GM19025 (cell line): ENCODE data around the gene MPP3.
"Not testable (repeated sequence)": the region's sequence is repeated elsewhere in the genome, so short reads cannot be mapped to it uniquely, and the experiment has no call there.

Experiments used
- ATAC-seq: cut with Tn5 transposase; IDR thresholded peaks from one replicate; pipeline ENCODE4 v1.9.1; 2021; ENCODE audit warnings: mild to moderate bottlenecking, low read depth, moderate library complexity; ENCODE audit not compliant: unreplicated experiment

Gene MPP3

DNA sequence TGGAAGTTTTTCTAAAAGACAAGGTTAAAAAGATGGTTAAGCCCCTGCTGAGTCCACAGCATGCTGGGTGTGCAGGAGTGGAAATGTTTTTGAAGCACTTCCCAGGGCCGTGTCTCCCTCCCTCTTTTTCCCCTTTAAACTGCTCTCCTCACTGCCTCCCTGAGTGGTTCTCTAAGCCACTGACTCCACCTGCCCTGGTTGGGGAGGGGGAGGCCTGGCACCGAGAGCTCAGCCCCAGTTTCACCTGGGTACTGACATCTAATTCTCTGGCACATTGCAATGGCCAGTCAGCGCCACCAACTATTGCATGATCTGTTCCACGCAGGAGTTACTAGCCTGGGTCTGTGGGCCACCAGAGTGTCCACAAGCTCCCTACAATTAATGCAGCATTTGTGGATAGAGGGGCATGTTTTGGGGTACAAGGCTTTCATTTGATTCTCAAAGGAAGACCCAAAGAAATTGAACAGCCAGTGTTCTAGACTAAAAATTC, 22.7 kb downstream of the MPP3 start:
- ATAC-seq, result no peak

DNA sequence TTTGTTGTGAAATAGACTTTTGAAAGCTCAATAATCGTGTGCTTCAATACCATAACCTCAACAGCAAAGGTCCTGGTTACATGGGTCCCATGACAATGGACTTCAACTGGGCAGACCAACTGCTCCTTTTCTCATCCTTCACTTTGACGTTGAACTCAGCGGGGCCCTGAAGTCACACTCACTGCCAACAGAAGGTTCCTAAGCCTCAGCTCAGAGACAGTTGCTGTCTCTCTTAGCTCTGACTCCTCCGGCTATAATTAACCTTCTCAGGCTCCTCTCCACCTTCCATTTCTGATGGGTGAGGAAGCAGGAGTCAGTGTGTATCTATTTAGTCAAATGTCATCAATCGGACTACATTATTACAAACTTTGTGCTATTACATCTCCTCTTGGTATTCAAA, 23.8 kb downstream of the MPP3 start:
- no peak for ATAC-seq

DNA sequence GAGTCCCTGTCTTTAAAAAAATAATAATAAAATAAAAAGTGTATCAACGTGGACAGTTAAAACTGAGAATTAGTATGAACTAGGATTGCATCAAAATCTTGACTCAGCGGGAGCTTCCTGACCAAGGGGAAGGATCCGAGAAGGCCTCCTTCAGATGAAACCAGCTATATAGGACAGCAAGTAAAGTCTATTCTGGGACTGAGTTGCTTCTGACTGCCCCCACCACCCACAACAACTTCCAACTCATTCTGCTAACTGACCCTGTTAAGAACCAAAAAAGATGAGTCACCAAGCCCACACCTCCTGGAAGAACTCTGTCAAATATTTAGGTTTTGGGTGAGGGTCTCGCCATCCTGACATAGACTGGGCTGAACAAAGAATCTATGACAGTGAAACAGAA, 24.9 kb downstream of the MPP3 start:
- no peak for ATAC-seq

DNA sequence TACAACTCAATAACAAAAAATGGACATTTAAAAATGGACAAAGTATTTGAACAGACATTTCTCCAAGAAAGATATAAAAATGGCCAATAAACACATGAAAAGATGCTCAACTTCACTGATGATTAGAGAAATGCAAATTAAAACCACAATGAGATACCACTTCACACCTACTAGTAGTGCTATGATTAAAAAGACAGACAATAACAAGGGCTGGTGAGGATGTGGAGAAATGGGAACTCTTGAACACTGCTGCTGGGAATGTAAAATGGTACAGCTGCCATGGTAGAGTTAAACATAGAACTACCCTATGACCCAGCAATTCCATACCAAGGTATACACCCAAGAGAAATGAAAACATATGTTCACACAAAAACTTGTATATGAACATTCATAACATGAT, 27.8 kb downstream of the MPP3 start:
- no peak for ATAC-seq

DNA sequence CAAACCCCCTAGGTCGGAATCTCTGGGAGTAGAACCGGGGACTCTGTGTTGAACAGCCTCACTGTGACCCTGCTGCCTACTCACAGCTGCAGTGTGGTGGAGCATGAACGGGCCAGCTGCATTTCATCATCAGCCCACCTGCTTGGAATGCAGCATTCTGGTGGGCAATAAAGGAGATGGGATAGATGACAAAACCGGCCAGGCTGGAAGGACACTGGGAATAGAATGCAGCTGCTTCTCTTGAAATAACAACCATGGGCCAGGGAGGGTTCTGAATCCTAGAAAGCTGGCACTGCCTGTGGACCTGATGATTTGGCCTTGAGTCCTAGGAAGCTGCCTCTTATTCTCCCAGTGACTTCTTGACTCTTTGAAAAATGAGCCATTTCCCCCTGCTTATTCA, 29.2 kb downstream of the MPP3 start:
- no peak for ATAC-seq

DNA sequence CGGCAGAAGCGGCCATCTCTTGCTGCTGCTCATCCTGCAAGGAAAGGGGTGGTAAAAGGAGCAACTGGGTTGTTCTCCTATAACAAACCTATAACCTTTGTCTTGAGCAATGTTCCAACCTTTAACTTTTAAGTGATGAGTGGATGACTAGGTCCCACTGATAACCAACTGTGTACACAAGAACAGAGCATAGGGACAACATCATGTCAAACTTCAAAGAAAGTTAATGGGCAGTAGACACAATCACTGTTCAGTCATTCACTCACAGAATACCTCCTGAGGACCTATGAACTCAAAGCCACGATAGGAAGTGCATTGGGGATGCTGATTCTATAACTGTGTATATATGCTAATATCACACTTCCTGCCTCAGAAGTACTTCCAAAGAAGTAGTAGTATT, 31.1 kb downstream of the MPP3 start:
- no peak for ATAC-seq

DNA sequence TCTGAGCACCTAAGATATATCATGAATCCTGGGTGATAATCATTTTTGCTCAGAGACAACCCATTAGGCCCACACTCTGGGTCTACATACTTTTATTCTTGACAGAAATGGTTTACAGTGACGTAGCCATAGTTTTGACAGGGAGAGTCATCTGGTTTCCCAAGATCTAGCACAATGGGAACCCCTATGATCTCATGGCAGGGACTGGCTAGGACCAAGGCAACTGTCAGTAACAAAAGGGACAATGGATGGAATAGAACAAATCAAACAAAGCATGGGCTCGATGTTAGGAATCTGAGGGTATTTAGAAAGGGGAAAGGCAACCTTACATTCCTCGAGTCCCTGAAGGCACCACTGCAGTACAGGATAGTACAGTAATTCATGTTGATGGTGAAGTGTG, 32.2 kb downstream of the MPP3 start:
- ATAC-seq, result no peak

DNA sequence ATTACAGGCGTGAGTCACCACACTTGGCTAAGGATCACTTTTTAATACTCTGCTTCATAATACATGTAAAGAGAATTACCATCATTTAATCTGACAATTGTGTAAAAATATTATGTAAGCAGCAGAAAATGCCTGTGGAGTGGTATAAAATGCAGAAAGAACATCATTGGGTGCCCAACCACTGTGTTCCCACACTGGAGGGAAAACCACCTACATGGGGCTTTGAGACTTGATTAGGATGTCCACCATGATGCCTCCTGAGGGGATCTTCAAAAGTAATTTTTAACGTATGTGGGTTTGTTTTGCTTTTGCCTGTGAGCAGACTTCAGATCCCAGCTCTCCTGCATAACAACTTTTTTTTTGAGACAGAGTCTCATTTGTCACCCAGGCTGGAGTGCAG, 33.9 kb downstream of the MPP3 start:
- ATAC-seq, result no peak

DNA sequence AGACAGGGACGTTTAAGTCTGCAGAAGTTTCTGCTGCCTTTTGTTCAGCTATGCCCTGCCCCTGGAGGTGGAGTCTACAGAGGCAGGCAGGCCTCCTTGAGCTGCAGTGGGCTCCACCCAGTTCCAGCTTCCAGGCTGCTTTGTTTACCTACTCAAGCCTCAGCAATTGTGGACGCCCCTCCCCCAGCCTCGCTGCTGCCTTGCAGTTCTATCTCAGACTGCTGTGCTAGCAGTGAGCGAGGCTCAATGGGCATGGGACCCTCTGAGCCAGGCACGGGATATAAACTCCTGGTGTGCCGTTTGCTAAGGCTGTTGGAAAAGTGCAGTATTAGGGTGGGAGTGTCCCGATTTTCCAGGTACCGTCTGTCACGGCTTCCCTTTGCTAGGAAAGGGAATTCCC, 34.9 kb downstream of the MPP3 start:
- not testable (repeated sequence) for ATAC-seq

DNA sequence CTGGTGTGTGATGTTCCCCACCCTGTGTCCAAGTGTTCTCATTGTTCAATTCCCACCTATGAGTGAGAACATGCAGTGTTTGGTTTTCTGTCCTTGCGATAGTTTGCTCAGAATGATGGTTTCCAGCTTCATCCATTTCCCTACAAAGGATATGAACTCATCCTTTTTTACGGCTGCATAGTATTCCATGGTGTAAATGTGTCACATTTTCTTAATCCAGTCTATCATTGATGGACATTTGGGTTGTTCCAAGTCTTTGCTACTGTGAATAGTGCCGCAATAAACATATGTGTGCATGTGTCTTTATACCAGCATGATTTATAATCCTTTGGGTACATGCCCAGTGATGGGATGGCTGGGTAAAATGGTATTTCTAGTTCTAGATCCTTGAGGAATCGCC, 40.3 kb downstream of the MPP3 start:
- not testable (repeated sequence) for ATAC-seq

DNA sequence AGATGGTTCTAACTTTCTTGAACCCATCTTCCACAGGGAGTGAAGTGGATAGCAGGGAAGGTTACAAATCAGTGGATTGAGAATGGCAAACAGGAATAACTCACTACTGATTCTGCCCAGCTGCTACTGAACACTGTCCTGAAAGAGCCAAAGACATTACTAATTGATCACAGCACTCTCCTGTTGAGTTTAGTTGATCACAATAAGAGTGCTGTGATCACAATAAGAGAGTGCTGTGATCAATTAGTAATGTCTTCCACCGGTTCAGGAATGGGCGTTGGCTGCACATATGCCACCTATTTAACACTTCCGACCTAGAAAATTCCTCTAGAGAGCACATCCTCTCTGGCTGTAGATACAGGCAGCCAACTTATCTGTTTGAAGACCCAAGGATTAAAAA, 41.4 kb downstream of the MPP3 start:
- ATAC-seq, result no peak

DNA sequence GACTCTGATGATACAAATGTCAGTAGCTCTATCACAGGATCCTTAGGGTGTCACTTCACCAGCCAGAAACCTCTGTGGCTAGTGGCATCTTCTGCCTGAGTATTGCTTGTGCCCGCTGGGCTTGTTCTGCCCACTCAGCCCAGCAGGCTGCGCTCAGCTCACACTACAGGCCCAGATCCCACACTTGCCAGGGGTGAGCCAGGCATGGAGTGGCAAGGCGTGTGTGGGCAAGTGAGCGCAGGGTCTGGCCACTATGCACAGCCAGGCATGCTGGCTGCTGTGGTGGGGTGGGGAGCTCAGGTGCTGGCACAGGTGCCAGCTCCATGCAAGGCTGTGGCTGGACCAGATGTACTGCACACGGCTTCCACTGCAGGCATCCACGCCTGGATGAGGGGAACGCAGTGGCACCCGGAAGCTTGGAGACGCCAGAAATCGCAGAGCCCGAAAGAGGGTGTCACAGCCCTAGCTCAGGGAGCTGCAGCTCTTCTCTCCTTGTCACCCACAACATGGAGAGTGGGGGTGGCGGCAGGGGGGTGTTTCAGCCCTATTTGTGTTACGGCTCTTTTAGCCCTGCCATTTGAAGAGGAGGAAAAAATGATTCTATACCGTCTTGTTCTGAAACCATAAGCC, 42.5 kb downstream of the MPP3 start:
- ATAC-seq, result no peak

DNA sequence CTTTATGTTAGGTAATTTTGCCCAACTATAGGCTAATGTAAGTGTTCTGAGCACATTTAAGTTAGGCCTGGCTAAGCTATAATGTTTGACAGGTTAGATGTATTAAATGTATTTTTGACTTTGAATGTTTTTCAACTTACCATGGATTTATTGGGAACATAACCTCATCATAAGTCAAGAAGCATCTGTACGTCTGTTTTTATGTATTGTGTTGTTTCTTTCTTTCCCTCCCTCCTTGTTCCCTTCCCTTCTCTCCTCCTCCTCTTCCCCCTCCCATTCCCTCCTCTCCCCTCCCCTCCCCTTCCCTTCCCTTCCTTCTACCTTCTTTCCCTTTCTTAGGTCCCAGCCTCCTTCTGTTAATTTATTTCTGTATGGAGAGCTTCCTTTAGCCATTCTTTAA, 43.5 kb downstream of the MPP3 start:
- ATAC-seq, result no peak

DNA sequence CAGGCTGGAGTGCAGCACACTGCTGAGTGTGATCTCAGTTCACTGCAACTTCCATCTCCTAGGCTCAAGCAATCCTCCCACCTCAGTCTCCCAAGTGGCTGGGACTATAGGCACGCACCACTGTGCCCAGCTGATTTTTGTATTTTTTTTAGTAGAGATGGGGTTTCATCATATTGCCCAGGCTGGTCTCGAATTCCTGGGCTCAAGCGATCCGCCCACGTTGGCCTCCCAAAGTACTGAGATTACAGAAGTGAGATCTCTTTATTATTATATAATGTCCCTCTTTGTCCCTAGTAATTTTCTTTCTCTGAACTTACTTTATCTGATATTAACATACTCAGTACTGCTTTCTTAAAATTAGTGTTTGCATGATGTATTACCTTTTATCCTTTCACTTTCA, 44.4 kb downstream of the MPP3 start:
- ATAC-seq, result no peak

DNA sequence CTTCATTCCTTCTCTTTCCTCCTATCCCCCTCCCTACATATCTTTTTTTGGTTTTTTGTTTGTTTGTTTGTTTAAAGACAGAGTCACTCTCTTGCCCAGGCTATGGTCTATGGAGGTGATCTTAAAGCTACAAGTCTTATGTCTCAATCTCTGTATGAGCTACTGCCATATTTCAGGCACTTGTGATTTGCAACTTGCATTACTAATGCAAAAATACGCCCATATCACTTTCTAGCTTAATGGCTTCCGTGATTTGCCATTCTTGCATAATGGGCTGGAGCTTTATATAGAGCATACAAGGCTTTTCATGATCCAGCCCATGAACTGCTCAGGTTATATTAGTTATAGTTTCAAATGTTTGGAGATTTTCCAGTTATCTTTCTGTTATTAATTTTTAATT, 45.2 kb downstream of the MPP3 start:
- ATAC-seq, result no peak

DNA sequence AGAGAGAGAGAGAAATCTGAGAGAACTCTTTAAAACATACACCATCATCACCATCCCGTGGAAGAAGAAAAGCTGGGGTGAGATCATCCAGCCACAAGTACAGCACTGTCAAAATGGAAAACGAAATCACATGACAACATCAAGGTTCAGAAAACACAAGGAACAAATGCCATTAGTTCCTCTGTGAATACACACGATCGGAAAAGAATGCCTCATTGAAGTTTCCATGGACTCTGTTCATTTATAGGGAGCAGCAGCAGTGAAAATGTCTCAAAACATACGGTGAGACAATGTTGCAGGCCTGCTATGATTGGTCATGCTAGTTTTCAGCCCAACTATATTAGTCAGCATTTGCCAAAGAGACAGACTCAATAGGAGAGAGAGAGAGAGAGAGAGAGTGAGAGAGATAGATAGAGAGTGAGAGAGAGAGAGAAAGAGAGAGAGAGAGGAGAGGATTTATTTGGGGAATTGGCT, 48.3 kb downstream of the MPP3 start:
- no peak for ATAC-seq

DNA sequence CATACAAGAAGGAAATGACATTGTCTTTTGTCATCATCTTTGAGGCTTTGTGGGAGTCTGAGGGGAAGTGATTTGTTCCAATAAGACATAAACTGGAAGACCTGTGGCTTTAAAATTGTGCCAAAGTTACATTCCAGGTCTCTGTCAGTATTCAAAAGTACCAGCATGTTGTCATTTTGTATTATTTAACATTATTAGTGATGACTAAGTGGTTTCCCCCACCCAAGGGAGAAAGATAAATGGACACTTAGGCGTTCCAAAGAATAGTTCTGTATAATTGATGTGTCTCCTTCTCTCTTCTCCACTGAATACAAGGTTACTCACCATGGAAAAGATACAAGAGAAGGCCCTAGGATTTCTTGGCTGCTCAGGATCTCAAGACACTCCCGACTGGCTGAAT, 48.9 kb downstream of the MPP3 start:
- ATAC-seq, result no peak

DNA sequence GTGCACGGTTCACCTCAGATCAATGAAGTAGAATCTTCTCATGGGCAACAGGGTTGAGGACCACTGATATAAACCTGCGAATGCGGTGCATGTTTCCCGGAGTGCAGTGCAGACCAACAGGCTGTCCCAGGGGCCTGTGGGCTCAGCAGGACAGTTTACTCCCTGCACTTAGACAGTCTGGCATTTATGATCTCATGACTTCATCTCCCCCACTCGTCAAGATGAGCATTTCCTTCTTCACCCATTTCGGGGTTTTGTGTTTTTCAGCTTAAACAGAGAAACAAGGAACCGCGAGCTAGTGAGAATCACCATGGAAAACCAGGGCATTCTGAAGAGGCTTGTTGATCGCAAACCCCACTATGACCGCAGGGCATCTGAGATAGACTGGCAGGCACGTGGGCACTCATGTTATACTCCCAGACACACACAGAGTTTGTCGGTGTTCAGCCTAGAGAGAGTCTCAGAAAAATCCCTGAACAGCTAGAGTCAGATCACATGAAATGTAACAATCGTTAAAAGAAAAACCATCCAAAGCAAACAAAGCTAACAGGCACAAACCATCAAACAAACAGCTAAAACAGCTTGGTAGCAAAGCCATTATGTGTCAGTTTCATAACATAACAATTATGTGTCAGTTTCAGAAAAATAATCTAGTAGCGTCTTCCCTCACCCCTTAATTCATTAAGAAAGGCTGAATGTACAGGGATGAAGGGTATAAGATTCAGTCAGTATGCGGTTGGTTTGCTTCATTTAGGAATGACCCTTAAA, 49.8 kb downstream of the MPP3 start:
- ATAC-seq, result no peak

DNA sequence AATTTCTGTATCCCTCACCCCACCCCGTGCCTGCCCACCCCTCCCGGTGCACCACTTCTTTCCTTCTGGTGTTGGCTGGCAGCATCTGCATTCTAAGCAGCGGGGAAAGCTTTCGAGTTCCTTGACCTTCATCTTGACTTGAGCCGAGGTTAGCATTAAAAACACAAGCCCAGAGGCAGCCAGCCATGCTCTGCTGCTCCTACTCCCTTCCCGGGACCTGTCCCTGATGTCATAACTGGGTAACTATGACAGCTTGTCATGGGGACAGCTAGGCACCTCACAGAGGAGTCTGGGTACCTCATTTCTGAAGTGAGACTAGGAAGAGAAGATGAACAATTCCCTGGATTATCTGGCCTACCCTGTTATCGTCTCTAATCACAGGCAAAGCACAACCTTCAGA, 52.8 kb downstream of the MPP3 start, which contains the start of gene CFAP97D1:
Gene CFAP97D1, plus strand, starts transcription at position 301 of the 400 bp plus-strand sequence. Its CDS starts 28 bp downstream, at position 329.
- ATAC-seq, result no peak

DNA sequence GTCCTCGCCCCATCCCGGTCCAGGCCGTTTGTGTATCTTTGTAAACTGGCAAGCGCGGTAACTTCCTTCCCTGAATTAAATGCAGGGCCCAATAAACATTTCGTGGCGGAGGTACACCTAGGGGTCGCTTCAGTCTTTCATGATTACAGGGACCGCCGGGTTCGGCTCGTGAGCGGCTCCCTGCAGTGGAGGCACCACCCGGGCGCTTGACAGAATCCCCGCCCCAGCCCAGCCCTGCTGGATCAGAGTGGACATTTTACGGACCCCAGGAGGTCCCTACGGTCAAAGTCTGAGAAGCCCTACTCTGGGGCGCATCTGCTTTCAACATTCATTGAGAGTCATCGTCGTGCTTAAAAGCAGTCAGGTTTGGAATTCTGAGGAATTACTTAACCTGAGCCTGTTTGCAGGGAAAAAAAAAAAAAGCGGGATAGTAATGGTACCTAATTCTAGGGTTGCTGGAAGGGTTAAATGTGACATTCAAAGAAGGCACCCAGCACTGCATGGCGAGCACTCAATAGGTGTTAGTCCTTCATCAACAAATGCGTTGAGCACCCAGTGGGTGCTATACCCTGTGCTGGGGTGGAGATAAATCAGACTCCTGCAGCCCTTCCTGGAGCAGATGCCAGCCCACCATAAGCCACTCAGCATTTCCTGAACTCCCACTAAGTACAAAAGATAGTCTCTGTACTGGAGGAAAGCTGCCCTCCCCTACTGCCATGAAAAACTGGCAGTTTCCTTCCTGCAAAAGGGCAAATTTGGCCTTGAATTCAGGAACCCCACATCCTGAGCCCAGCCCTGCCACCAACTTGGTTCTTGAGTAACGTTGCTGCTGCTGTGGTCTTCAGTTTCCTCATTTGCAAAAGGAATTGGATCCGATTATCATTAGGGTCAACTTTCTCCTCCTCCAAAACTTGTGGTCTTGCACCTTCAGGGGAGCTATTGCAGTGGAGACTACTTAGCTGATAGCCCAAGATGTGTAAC, 53.5 kb downstream of the MPP3 start:
- ATAC-seq, result no peak
